ENCODE measurements around the gene NRK.
"Not testable (repeated sequence)": the region's sequence is repeated elsewhere in the genome, so short reads cannot be mapped to it uniquely, and the experiment has no call there.

Gene NRK

GRCh38 chrX:105880491-105880890, 58.2 kb downstream of the NRK start:
- DNase-seq (ENCODE audit: low spot score), result no peak

DNA sequence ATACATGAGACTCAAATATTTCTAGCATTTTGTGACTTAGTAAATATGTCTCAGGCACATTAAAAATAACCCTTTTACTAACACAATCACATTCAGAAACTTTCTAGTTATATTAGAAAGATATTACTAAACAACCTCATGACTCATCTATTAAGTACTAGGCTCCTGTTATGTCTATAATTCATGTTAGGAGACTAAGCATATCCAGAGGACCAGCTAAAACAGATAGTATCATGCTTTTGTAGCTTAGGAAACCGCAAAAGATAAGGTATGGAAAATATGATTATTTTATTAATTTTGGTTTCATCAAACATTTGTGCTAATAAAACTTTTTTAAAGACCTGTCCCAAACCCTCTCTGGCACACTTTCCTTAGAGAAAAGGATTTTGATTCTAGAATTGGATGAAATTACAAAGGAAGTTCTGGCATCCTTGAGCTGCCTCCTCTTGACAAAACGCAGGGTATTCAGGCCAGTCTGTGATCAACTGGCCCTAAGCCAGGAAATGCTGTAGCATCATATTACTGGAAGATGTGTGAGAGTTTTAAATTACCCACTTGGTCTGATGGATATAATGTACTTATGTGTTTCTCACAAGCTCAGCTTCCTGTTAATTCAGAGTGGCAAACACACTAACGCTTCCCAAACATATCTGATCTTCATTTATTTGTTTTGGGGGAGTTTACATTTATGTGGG, 60.4 kb downstream of the NRK start:
- no peak for DNase-seq (ENCODE audit: low spot score)

DNA sequence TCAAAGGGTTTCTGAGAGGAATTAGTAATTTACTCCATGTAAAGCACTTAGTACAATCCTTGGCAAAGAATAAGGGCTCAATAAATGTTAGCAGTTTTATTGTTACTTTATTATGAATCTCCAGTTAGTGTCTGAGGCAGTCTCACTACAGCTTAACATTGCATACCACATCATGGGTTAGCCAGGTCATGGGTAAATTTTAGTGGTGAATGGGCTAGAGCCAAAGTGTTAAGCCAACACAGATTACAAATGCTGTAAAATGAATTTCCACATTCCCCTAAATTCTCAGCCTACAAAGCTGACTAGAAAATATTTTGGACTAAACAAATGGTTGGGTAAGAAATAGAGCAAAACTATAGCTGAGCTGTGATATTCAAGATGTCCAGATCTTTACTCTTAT, 72.4 kb downstream of the NRK start:
- no peak for DNase-seq (ENCODE audit: low spot score)

DNA sequence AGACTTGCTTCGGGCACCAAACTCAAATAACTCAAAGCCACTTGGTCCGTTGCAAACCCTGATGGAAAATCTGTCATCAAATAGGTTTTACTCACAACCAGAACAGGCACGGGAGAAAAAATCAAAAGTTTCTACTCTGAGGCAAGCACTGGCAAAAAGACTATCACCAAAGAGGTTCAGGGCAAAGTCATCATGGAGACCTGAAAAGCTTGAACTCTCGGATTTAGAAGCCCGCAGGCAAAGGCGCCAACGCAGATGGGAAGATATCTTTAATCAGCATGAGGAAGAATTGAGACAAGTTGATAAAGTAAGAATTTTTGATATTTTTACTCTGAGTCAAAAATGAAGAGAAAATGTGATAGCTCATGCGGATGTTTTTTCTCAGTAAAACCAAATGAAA, 87.2 kb downstream of the NRK start:
- no peak for DNase-seq (ENCODE audit: low spot score)

- DNase-seq (ENCODE audit: low spot score), result no peak
Measured at GRCh38 chrX:105910563-105911105, 88.3 kb downstream of the NRK start.

GRCh38 chrX:105945266-105945665, 122.9 kb downstream of the NRK start:
- no peak for DNase-seq (ENCODE audit: low spot score)

DNA sequence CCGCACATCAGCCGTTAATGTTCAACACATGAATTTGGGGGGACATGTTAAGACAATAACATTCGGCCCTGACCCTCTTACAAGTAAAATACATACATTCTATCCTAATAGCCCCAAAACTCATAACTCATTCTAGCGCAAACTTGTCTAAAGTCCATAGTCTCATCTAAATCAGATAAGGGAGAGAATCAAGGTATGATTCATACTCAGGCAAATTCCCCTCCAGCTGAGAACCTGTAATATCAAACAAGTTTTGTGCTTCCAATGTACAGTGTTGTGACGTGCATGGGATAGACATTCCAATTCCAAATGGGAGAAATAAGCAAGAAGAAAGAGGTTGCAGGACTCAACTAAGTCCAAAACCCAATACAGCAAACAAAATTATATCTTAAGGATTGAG, 147.1 kb downstream of the NRK start:
- no peak for DNase-seq (ENCODE audit: low spot score)

- DNase-seq (ENCODE audit: low spot score), result no peak
Measured at GRCh38 chrX:105972690-105973386, 150.5 kb downstream of the NRK start.

- no peak for DNase-seq (ENCODE audit: low spot score)
Measured at GRCh38 chrX:105973387-105973739, 151.0 kb downstream of the NRK start.

DNA sequence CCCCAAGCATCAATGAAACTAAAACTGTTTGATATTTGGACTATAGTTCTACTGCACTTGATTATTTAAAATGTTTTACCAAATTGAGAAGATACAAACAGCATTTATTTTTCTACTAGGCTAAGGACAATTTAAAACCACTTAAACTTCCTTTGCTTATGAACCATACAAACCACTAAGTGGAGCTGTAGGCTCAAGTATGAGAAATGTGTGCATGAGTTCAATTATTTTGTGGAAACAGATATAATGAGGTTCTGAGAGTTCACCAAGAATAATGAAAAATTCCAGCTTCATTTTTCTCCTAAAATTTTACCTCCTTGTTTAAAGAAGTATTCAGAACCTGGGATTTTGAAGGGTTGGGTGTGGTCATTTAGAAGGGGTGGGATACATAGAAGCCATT, 153.0 kb downstream of the NRK start:
- DNase-seq (ENCODE audit: low spot score), result no peak

- no peak for DNase-seq (ENCODE audit: low spot score)
Measured at GRCh38 chrX:105981772-105982485, 159.6 kb downstream of the NRK start.

GRCh38 chrX:105988487-105988886, 166.1 kb downstream of the NRK start:
- DNase-seq (ENCODE audit: low spot score), result not testable (repeated sequence)

GRCh38 chrX:105999294-105999693, 177.0 kb downstream of the NRK start:
- no peak for DNase-seq (ENCODE audit: low spot score)

GRCh38 chrX:106000203-106000602, 177.9 kb downstream of the NRK start:
- DNase-seq (ENCODE audit: low spot score), result no peak

GRCh38 chrX:106000609-106001008, 178.3 kb downstream of the NRK start:
- DNase-seq (ENCODE audit: low spot score), result not testable (repeated sequence)

GRCh38 chrX:106005684-106006083, 183.3 kb downstream of the NRK start:
- no peak for DNase-seq (ENCODE audit: low spot score)

GRCh38 chrX:106007815-106008214, 185.5 kb downstream of the NRK start:
- DNase-seq (ENCODE audit: low spot score), result no peak
